Measurements from ENCODE around the gene RAP1A. TPM values are rescaled to one million over a fixed set of nuclear protein-coding genes. Genes with fewer than 3 reads are reported as not detected.
A peak's percentile ranks its signal among the peaks of the same experiment; 100 is the strongest.

Gene RAP1A
- total RNA-seq, 4 donors from 2014 or later: 49.3 to 82.6 (median 70.8) TPM

DNA sequence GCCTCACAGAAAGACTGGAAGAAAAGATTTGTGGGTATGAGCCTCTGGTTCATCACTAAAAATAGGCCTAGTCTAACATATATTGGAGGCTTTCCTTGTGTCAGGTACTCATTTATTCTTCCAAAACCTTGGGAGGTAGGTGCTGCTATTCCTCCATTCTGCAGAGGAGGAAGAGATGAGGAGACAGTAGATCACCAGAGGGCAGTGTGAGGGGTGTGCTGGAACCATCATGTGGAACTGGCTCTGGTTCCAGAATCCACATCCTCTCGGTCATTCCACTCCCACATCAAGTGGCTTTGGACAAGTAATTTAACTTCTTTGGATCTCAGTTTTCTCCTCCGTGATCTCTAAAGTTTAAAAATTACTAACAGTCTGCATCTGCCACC, 127.0 kb downstream of the RAP1A start:
- TF ChIP-seq, protein P1, sequence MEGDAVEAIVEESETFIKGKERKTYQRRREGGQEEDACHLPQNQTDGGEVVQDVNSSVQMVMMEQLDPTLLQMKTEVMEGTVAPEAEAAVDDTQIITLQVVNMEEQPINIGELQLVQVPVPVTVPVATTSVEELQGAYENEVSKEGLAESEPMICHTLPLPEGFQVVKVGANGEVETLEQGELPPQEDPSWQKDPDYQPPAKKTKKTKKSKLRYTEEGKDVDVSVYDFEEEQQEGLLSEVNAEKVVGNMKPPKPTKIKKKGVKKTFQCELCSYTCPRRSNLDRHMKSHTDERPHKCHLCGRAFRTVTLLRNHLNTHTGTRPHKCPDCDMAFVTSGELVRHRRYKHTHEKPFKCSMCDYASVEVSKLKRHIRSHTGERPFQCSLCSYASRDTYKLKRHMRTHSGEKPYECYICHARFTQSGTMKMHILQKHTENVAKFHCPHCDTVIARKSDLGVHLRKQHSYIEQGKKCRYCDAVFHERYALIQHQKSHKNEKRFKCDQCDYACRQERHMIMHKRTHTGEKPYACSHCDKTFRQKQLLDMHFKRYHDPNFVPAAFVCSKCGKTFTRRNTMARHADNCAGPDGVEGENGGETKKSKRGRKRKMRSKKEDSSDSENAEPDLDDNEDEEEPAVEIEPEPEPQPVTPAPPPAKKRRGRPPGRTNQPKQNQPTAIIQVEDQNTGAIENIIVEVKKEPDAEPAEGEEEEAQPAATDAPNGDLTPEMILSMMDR (IDR thresholded peaks at IDR 0.05): no peak
- ATAC-seq (ENCODE audit: low FRiP score) (no peak), DNase-seq (ENCODE audit: low spot score) (no peak)

DNA sequence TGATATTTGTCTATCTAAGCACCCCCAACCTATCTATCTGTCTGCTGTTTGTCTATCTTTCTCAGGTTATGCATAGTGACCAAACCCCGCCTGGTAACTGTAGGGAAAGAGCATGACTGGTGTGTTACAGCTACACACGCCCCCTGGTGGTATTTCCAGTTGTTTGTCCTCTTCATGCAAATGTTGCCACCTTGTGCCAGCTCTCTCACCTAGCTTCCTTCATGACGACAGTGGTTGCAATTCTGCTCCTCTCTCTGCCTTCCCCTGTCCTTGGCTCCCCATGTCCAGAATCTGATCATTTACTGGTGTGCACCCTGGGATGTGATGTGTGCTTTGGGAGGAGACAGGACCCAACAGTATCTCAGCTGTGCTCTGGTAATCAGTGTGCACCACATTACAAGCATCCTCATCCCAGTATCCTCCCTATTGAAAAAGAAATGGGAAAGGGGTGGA, 127.7 kb downstream of the RAP1A start:
- peak; percentile 44 for ATAC-seq (ENCODE audit: low FRiP score)
- DNase-seq (ENCODE audit: low spot score): no peak
- TF ChIP-seq, protein P1 (IDR thresholded peaks at IDR 0.05): peak in 1 of 3 donors; percentile 33

DNA sequence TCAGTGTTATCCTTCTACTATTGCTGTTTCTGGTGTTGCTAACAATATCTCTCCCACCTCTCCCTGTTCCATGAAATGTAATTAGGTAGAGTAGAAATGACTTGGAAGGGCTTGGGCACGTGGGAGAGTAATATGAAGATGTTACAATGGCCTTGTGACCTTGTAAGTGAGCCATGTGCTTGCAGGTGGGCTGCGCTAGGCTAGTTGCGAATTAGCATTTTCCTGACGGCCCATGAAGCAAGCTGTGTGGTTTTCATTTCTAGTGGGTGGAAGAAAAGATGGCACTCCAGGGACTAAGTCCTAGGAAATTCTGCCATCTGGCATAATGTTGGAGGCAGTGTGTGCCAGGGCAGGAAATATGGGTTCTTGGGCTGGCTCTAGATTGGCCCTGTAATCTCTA, 128.4 kb downstream of the RAP1A start:
- DNase-seq (ENCODE audit: low spot score) (no peak), ATAC-seq (ENCODE audit: low FRiP score) (no peak)
- TF ChIP-seq, protein P1 (IDR thresholded peaks at IDR 0.05): no peak

DNA sequence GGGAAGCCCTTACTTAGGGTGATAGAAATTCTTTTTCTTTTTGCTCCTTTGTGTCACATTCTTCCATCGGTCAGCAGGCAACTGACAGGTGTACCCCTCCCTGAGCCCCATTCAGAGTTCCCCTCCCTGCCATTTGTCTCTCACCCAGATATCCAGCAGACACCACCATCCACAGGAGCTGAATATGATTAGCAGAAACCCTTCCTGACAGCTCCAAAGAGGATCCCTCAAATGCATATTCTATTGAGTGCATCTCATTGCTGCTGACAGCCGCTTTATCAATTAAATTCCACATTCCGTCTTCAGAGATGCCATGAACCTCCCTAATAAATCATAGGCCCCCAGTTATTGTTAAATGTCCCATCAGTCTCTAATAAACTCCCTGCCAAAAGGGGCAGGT, 130.0 kb downstream of the RAP1A start:
- no peak for ATAC-seq (ENCODE audit: low FRiP score)
- TF ChIP-seq, protein P1 (IDR thresholded peaks at IDR 0.05): no peak
- no peak for DNase-seq (ENCODE audit: low spot score)

DNA sequence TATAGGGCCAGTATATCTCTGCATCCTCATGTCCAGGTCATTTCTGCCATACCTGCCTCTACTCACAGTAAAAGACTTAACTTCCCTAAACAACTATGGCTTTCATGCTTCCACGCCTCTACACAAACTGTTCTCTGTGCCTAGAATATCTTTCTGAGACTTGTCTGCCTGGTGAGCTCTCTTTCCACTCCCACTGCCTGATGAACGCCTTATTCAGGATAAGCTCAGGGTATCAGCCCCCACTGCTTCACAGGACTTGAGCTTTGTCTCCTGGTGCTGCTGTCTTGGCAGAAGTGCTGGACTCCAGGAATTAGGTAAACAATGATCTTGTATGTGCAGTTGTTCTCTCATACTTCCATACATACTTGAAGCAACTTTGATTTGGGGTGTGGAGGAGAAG, 131.3 kb downstream of the RAP1A start:
- ATAC-seq (ENCODE audit: low FRiP score) (no peak), DNase-seq (ENCODE audit: low spot score) (no peak)
- TF ChIP-seq, protein P1 (IDR thresholded peaks at IDR 0.05): no peak

DNA sequence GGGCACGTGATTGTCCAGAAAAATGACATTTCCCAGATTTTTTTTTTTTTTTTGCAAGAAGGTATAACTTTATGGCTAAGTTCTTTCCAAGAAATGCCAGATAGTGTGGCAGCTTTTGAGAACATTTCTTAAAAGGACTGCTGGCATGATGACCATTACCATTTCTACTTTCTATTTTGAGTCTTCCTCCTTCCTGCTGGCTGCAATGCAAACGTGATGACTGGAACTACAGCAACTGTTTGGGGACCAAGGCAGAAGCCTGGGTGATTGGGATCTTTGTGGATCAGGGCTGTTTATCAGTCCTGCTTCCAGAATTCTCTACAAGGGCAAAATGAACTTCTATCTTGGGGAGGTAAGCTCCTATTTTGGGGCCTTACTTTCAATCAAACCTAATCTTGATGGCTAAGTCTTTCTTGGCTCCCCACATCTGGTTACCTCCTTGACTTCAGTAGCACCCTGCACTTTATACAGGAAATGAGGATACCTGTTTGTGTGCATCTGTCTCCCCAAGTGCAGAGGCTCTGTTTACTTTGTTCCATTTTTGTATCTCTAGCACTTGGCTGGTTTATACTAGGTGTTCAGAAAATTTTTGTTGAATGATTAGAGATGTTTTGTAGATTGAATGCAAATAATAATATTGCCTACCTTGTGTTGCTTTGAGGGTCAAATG, 132.5 kb downstream of the RAP1A start:
- no peak for ATAC-seq (ENCODE audit: low FRiP score)
- DNase-seq (ENCODE audit: low spot score): no peak
- TF ChIP-seq, protein P1 (IDR thresholded peaks at IDR 0.05): no peak

DNA sequence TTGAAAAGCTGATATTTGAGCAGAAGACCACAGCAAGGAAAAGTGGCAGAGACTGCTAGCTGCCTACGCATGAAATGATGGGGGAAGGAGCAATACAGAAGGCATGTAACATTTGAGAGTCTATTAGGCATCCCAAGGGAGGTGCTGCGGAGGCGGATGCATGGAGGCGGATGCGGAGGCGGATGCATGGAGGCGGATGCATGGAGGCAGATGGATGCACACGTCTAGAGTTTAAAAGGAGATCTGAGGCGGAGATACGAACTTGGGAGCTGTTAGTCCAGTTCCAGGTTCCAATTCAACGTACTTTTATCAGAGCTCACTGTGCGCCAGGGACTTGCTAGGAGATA, 135.4 kb downstream of the RAP1A start:
- TF ChIP-seq, protein P1 (IDR thresholded peaks at IDR 0.05): no peak
- no peak for DNase-seq (ENCODE audit: low spot score)
- ATAC-seq (ENCODE audit: low FRiP score): peak; percentile 20
